T1000 (cell line): Measurements from ENCODE around the gene SMC6.

Source experiments
- DNase-seq: peaks from one replicate; lab custom pipeline; 2025; ENCODE audit warnings: mixed read lengths; lab: John Stamatoyannopoulos, UW

Gene SMC6, protein sequence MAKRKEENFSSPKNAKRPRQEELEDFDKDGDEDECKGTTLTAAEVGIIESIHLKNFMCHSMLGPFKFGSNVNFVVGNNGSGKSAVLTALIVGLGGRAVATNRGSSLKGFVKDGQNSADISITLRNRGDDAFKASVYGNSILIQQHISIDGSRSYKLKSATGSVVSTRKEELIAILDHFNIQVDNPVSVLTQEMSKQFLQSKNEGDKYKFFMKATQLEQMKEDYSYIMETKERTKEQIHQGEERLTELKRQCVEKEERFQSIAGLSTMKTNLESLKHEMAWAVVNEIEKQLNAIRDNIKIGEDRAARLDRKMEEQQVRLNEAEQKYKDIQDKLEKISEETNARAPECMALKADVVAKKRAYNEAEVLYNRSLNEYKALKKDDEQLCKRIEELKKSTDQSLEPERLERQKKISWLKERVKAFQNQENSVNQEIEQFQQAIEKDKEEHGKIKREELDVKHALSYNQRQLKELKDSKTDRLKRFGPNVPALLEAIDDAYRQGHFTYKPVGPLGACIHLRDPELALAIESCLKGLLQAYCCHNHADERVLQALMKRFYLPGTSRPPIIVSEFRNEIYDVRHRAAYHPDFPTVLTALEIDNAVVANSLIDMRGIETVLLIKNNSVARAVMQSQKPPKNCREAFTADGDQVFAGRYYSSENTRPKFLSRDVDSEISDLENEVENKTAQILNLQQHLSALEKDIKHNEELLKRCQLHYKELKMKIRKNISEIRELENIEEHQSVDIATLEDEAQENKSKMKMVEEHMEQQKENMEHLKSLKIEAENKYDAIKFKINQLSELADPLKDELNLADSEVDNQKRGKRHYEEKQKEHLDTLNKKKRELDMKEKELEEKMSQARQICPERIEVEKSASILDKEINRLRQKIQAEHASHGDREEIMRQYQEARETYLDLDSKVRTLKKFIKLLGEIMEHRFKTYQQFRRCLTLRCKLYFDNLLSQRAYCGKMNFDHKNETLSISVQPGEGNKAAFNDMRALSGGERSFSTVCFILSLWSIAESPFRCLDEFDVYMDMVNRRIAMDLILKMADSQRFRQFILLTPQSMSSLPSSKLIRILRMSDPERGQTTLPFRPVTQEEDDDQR

GRCh38 chr2:17753803-17754663, at the start of gene SMC6, which contains the start of gene GEN1:
TSS of gene SMC6 (minus strand) at chr2:17753810. CDS start at chr2:17745946, 7,864 bp downstream.
TSS of gene GEN1 (plus strand) at chr2:17754138. CDS start at chr2:17759944, 5,806 bp downstream.
- DNase-seq, result peak; percentile 87

- no peak for DNase-seq
Observed at GRCh38 chr2:17800693-17801458, 47.3 kb upstream of the SMC6 start.

GRCh38 chr2:17800219-17800618, 46.6 kb upstream of the SMC6 start:
- no peak for DNase-seq

- no peak for DNase-seq
Observed at GRCh38 chr2:17799301-17800120, 45.9 kb upstream of the SMC6 start.

DNA sequence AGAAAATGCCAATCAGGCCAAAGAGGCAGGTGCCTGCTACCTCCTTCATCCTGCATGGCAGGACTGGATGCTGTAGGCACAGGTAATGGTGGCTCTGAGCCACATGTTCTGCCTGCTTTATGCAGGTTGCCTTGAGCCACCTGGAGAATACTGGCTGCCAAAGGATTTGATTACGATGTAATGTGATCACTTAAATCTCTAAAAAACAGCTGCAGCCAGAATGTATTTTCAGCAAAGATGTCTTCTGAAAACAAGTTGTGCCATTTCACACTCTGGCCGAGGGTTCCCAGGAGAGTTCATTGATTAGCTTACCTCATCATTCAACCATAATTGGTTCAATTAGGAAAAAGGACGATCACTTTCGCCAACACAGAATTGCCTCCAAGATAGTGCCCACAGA, 44.7 kb upstream of the SMC6 start:
- DNase-seq, result no peak

DNA sequence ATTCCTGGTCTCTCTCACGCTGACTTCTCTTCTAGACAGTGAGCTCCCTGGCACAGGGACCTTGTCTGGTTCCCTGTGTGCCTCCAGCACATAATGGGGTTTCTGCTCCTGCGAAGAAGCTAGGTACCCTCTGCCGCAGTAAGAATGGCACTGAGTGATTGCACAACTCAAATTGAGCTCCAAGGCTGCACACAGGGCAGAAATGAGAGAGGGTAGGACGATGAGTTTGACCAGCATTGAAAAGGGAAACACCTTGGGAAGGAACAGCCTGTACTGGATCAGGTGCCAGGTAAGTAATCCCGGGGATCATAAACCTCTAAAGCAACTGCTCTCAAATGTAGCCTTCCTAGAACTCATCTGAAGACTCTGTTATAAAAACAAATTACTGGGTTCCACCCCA, 41.7 kb upstream of the SMC6 start:
- DNase-seq, result no peak

- no peak for DNase-seq
Observed at GRCh38 chr2:17793803-17794354, 40.3 kb upstream of the SMC6 start.

DNA sequence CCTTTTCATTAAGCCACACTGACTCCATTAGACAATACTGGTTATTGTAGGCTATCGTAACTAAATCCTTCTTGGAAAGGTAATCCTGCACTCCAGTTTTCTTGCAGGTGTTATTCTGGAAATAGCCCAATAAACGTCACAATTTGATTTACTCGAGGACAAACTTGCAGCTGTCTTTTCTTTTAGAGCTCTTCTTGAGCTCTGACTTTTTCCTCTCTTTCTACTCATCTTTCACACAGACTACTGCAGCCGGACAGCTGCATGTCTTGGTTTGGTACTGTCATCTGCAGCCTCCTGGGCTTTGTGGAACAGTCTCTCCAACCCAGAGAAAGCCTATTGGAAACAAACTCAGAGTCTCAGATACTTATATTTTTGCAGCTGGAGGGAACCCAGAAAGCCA, 39.7 kb upstream of the SMC6 start:
- no peak for DNase-seq

DNA sequence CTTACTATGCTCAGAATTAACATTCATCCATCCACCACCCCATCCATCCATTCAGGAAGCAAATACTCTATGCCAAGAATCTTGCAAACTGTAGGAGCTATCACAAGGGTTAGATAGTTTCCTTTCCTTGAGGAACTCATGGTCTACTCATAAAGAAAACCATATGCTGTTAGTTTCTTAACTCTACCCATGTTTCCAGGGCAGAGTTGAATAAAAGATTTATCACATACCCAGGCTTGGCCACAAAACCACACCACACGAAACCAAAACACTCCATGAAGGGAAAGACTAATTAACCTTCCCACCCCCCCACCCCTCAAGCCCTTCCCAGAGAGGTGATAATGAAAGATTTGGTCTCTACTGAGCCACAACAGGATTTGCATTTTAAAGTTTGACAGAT, 38.9 kb upstream of the SMC6 start:
- no peak for DNase-seq

DNA sequence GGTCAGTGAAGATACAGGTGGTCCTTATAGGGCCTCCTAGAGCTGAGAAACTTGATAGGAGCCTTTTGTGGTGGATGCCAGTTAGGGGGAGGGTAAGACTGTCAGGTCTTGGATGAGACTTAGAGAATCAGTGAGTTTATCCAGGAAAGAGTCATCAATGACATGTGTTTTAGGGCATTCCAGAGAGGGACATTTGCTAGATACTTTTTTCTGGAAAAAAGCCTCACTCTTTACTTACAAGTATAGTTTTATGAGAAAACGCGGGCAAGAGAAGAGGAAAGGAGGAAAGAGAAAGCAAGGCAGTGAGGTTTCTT, 38.2 kb upstream of the SMC6 start:
- DNase-seq, result no peak

- no peak for DNase-seq
Observed at GRCh38 chr2:17791121-17791816, 37.7 kb upstream of the SMC6 start.

DNA sequence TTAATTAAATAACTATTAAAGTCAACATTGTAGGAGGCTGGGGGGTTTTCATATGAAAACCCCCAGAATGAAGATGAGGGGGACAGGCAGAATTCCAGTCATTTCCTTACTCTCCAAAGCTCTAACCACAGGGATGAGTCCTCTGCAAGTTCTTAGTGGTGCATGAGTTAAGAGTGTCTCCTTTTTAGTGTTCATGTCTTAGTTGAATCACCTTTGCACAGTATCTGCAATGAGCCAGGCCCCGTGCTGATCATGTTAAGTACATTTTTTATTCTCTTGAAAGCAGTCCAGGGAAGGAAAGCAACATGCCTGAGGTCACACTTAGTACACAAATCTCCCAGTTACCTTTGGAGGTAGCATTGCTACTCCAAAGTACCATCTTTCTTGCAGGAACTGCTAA, 36.9 kb upstream of the SMC6 start:
- no peak for DNase-seq

GRCh38 chr2:17788773-17789172, 35.2 kb upstream of the SMC6 start:
- DNase-seq, result no peak

- DNase-seq, result no peak
Observed at GRCh38 chr2:17786727-17787126, 33.1 kb upstream of the SMC6 start.

DNA sequence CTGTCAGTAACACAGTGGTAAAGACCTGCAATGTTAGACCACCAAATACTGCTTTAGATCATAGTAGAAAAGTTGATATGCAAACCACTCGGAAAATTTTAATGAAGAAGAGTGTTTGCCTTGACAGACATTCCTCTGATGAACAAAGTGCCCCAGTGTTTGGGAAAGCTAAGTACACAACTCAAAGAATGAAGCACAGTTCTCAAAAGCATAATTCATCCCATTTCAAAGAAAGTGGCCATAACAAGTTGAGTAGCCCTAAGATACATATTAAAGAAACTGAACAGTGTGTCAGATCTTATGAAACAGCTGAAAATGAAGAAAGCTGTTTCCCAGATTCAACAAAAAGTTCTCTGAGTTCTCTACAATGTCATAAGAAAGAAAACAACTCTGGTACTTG, 27.9 kb upstream of the SMC6 start:
- DNase-seq, result no peak

- DNase-seq, result no peak
Observed at GRCh38 chr2:17780546-17780945, 26.9 kb upstream of the SMC6 start.

- no peak for DNase-seq
Observed at GRCh38 chr2:17772532-17772931, 18.9 kb upstream of the SMC6 start.

GRCh38 chr2:17771956-17772355, 18.3 kb upstream of the SMC6 start:
- DNase-seq, result no peak

DNA sequence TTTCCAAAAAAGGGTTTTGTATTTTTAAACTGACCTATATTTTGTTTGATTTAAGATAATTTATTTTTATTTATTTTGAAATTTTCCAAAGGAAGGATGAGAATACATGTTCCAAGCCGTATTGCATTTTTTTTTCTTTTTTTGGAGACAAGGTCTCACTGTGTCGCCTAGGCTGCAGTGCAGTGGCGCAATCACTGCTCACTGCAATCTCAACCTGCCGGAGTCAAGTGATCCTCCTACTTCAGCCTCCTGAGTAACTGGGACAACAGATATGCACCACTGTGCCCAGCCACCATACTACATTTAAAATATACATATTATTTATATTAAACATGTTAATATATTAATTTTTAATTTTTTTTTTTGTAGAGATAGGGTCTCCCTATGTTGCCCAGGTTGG, 15.3 kb upstream of the SMC6 start:
- no peak for DNase-seq
